ENCODE results near the gene OSMR.
A peak's percentile ranks its signal among the peaks of the same experiment; 100 is the strongest.
"Not testable (repeated sequence)": the region's sequence is repeated elsewhere in the genome, so short reads cannot be mapped to it uniquely, and the experiment has no call there.

Gene OSMR

GRCh38 chr5:38848637-38849036 is 2.8 kb downstream of the OSMR start:
- Histone ChIP-seq H3K4ac (ENCODE audit: low read depth, low read length) (no peak overlapping the region), H3K4me2 (ENCODE audit: low read length) (no peak overlapping the region), H3K18ac (ENCODE audit: low read length) (no peak overlapping the region), H2BK5ac (ENCODE audit: low read depth, low read length, poor library complexity) (no peak overlapping the region), H4K91ac (ENCODE audit: low read depth, low read length) (no peak overlapping the region), H2AK5ac (ENCODE audit: low read length) (no peak overlapping the region), H3K9me3 (ENCODE audit: insufficient read depth, low read depth, low read length) (peaks cover 2% of the 10 kb centered on the region), H2AFZ (ENCODE audit: insufficient read depth, low read length, poor library complexity) (no peak overlapping the region), H3K36me3 (ENCODE audit: control insufficient read depth in 1 of 2, insufficient read depth in 2 of 2, low read length in 2 of 2) (peaks cover 0 to 2% of the 10 kb centered on the region in 2 experiments), H4K8ac (ENCODE audit: low read depth, low read length) (no peak overlapping the region), H3K27ac (ENCODE audit: low read depth, low read length) (no peak overlapping the region), H3K4me3 (ENCODE audit: low read depth, low read length) (no peak overlapping the region), H2BK120ac (ENCODE audit: insufficient read depth, low read length, poor library complexity) (no peak overlapping the region), H4K12ac (ENCODE audit: low read depth, low read length) (no peak overlapping the region), H3K79me1 (ENCODE audit: low read length) (peaks cover 11% of the 10 kb centered on the region), H3K4me1 (ENCODE audit: control insufficient read depth in 1 of 2, insufficient read depth in 2 of 2, low read length in 2 of 2) (peaks cover 0 to 7% of the 10 kb centered on the region in 2 experiments), H3K79me2 (ENCODE audit: control insufficient read depth, insufficient read depth, low read length, poor library complexity) (peaks cover 11% of the 10 kb centered on the region), H3K14ac (ENCODE audit: low read length) (no peak overlapping the region), H3K27me3 (ENCODE audit: insufficient read depth, low read length) (peaks cover 7% of the 10 kb centered on the region), H3K23ac (ENCODE audit: low read length) (no peak overlapping the region), H2BK12ac (ENCODE audit: low read length) (no peak overlapping the region), H3K9ac (ENCODE audit: low read length) (no peak overlapping the region)
- WGBS (ENCODE audit: extremely low coverage, insufficient coverage, insufficient read length), result no CpG with 5 or more reads among the region's 2 CpGs
- no peak for DNase-seq

- not testable (repeated sequence) for H3K4ac ChIP-seq (ENCODE audit: low read depth, low read length); H3K18ac ChIP-seq (ENCODE audit: low read length); H3K4me2 ChIP-seq (ENCODE audit: low read length); H2AK5ac ChIP-seq (ENCODE audit: low read length); H3K9ac ChIP-seq (ENCODE audit: low read length); H3K23ac ChIP-seq (ENCODE audit: low read length); H3K14ac ChIP-seq (ENCODE audit: low read length); H4K91ac ChIP-seq (ENCODE audit: low read depth, low read length); H4K12ac ChIP-seq (ENCODE audit: low read depth, low read length); H3K27me3 ChIP-seq (ENCODE audit: insufficient read depth, low read length); H3K27ac ChIP-seq (ENCODE audit: low read depth, low read length); H4K8ac ChIP-seq (ENCODE audit: low read depth, low read length); H2BK5ac ChIP-seq (ENCODE audit: low read depth, low read length, poor library complexity); H3K4me3 ChIP-seq (ENCODE audit: low read depth, low read length); H3K36me3 ChIP-seq (ENCODE audit: control insufficient read depth in 1 of 2, insufficient read depth in 2 of 2, low read length in 2 of 2); H3K4me1 ChIP-seq (ENCODE audit: control insufficient read depth in 1 of 2, insufficient read depth in 2 of 2, low read length in 2 of 2); H3K79me1 ChIP-seq (ENCODE audit: low read length); H3K9me3 ChIP-seq (ENCODE audit: insufficient read depth, low read depth, low read length); H2BK12ac ChIP-seq (ENCODE audit: low read length); H2BK120ac ChIP-seq (ENCODE audit: insufficient read depth, low read length, poor library complexity); H2AFZ ChIP-seq (ENCODE audit: insufficient read depth, low read length, poor library complexity); DNase-seq; H3K79me2 ChIP-seq (ENCODE audit: control insufficient read depth, insufficient read depth, low read length, poor library complexity)
- WGBS (ENCODE audit: extremely low coverage, insufficient coverage, insufficient read length), result no CpG with 5 or more reads among the region's 5 CpGs
These were observed 5.8 kb downstream of the OSMR start for GRCh38 chr5:38851640-38852039.

DNA sequence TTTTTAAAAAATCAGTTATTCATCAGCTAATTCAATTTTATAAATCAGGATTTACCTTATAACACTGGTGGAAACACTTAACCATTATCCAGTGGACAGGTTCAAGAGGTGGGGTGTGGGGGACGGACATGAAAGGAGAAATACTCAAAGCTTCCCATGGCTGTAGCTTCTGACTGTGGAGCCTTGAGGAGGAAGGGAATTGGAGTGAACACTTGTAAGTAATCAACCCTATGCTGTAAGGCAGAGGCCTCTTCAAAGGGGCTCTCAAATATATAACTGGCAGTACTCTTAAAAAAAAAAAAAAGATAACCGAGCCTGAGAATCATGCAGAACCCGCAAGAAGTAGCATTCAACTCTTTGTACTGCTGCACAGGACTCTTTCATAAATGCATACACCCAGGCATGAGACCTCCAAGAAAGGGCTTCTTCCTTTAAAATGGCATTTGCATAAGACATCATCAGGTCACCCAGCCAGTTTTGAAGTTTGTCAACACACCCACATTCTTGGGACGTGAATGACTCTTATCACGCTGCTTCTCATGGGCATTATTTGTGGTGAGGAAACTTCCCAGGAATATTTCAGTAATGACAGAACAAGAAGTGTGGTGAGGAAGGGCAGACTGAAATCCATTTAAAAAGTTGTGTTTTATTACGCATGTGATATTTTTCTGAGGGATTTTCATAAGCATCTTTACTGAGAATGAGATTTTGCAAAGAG is 8.1 kb downstream of the OSMR start:
- no peaks in the 10 kb centered on the region for H3K9me3 ChIP-seq (ENCODE audit: insufficient read depth, low read depth, low read length)
- H3K4me1 ChIP-seq (ENCODE audit: control insufficient read depth in 1 of 2, insufficient read depth in 2 of 2, low read length in 2 of 2), result peaks cover 0 to 2% of the 10 kb centered on the region in 2 experiments
- H3K4me2 ChIP-seq (ENCODE audit: low read length), result no peak overlapping the region
- H3K79me2 ChIP-seq (ENCODE audit: control insufficient read depth, insufficient read depth, low read length, poor library complexity), result no peaks in the 10 kb centered on the region
- H3K27ac ChIP-seq (ENCODE audit: low read depth, low read length), result peak overlapping the region; percentile 52
- H2BK120ac ChIP-seq (ENCODE audit: insufficient read depth, low read length, poor library complexity), result no peak overlapping the region
- H3K36me3 ChIP-seq (ENCODE audit: control insufficient read depth in 1 of 2, insufficient read depth in 2 of 2, low read length in 2 of 2), result peaks cover 0 to 2% of the 10 kb centered on the region in 2 experiments
- H4K91ac ChIP-seq (ENCODE audit: low read depth, low read length), result no peak overlapping the region
- no CpG with 5 or more reads among the region's 6 CpGs for WGBS (ENCODE audit: extremely low coverage, insufficient coverage, insufficient read length)
- H3K4ac ChIP-seq (ENCODE audit: low read depth, low read length), result no peak overlapping the region
- H3K18ac ChIP-seq (ENCODE audit: low read length), result no peak overlapping the region
- H2BK12ac ChIP-seq (ENCODE audit: low read length), result no peak overlapping the region
- no peak overlapping the region for H2BK5ac ChIP-seq (ENCODE audit: low read depth, low read length, poor library complexity)
- H2AFZ ChIP-seq (ENCODE audit: insufficient read depth, low read length, poor library complexity), result no peak overlapping the region
- no peaks in the 10 kb centered on the region for H3K79me1 ChIP-seq (ENCODE audit: low read length)
- H4K12ac ChIP-seq (ENCODE audit: low read depth, low read length), result no peak overlapping the region
- H3K14ac ChIP-seq (ENCODE audit: low read length), result no peak overlapping the region
- peak; percentile 82 to 92 for DNase-seq
- H2AK5ac ChIP-seq (ENCODE audit: low read length), result no peak overlapping the region
- H3K9ac ChIP-seq (ENCODE audit: low read length), result no peak overlapping the region
- H3K4me3 ChIP-seq (ENCODE audit: low read depth, low read length), result no peak overlapping the region
- no peak overlapping the region for H3K23ac ChIP-seq (ENCODE audit: low read length)
- H3K27me3 ChIP-seq (ENCODE audit: insufficient read depth, low read length), result no peaks in the 10 kb centered on the region
- H4K8ac ChIP-seq (ENCODE audit: low read depth, low read length), result no peak overlapping the region

DNA sequence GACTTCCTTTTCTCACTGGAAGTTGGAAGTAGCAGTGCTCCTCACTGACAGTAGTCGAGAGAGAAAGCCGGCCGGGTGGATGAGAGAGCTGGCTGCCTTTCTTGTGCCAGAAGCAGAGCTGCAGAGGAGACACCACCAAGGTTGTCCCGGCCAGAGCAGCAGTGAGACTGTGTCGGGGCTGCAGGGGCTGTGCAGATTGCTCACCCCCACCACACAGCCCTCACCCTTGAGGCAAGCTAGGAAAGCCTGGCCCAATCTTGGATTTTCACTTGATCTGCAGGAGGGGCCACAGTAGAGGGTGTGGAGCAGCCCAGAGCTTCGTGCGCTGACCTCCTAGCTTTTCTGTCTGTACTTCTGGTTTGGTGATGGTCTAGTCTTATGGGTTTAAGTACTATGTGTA is 9.1 kb downstream of the OSMR start:
- H3K27ac ChIP-seq (ENCODE audit: low read depth, low read length), result no peak overlapping the region
- no CpG with 5 or more reads among the region's 7 CpGs for WGBS (ENCODE audit: extremely low coverage, insufficient coverage, insufficient read length)

More for the DNA sequence above, 9.1 kb downstream of the OSMR start:
- Histone ChIP-seq H4K12ac (ENCODE audit: low read depth, low read length) (no peak overlapping the region), H3K9me3 (ENCODE audit: insufficient read depth, low read depth, low read length) (no peaks in the 10 kb centered on the region), H2AK5ac (ENCODE audit: low read length) (no peak overlapping the region), H3K79me1 (ENCODE audit: low read length) (no peaks in the 10 kb centered on the region), H3K27me3 (ENCODE audit: insufficient read depth, low read length) (no peaks in the 10 kb centered on the region), H3K14ac (ENCODE audit: low read length) (no peak overlapping the region), H3K79me2 (ENCODE audit: control insufficient read depth, insufficient read depth, low read length, poor library complexity) (no peaks in the 10 kb centered on the region), H3K23ac (ENCODE audit: low read length) (no peak overlapping the region), H2BK120ac (ENCODE audit: insufficient read depth, low read length, poor library complexity) (no peak overlapping the region), H3K4me3 (ENCODE audit: low read depth, low read length) (no peak overlapping the region), H4K8ac (ENCODE audit: low read depth, low read length) (no peak overlapping the region), H2BK12ac (ENCODE audit: low read length) (no peak overlapping the region), H3K9ac (ENCODE audit: low read length) (peak overlapping the region; percentile 38), H2BK5ac (ENCODE audit: low read depth, low read length, poor library complexity) (no peak overlapping the region), H3K4me2 (ENCODE audit: low read length) (no peak overlapping the region), H3K4me1 (ENCODE audit: control insufficient read depth in 1 of 2, insufficient read depth in 2 of 2, low read length in 2 of 2) (peaks cover 0 to 2% of the 10 kb centered on the region in 2 experiments), H3K36me3 (ENCODE audit: control insufficient read depth in 1 of 2, insufficient read depth in 2 of 2, low read length in 2 of 2) (peaks cover 0 to 2% of the 10 kb centered on the region in 2 experiments), H2AFZ (ENCODE audit: insufficient read depth, low read length, poor library complexity) (no peak overlapping the region), H3K4ac (ENCODE audit: low read depth, low read length) (no peak overlapping the region), H3K18ac (ENCODE audit: low read length) (peak overlapping the region; percentile 73), H4K91ac (ENCODE audit: low read depth, low read length) (no peak overlapping the region)
- no peak for DNase-seq

Data from trophoblast cell (in vitro differentiated cells and primary cell).